Stimulated activated CD8-positive, alpha-beta memory T cell treated with anti-CD3 and anti-CD28 coated beads, Interleukin-12 subunit alpha, Interleukin-12 subunit beta, amount 100 ng/mL, for 1 hour (primary cell): ENCODE data around the gene BRME1.
"Not testable (repeated sequence)": the region's sequence is repeated elsewhere in the genome, so short reads cannot be mapped to it uniquely, and the experiment has no call there.

Source experiments
- DNase-seq: peaks from one replicate; pipeline ENCODE4 v3.0.0-alpha.2; 2020; ENCODE audit warnings: low read depth

The BRME1 gene

GRCh38 chr19:13865571-13866462, 40.1 kb downstream of the BRME1 start:
- no peak for DNase-seq

GRCh38 chr19:13864667-13865570, 41.0 kb downstream of the BRME1 start:
- DNase-seq = no peak

- no peak for DNase-seq
These were observed 41.8 kb downstream of the BRME1 start for GRCh38 chr19:13864046-13864666.

- peak; percentile 82 for DNase-seq
These were observed 44.0 kb downstream of the BRME1 start for GRCh38 chr19:13861714-13862531.

- no peak for DNase-seq
These were observed 44.6 kb downstream of the BRME1 start for GRCh38 chr19:13861392-13861713.

GRCh38 chr19:13860679-13861391, 45.1 kb downstream of the BRME1 start:
- no peak for DNase-seq

- no peak for DNase-seq
These were observed 46.5 kb downstream of the BRME1 start for GRCh38 chr19:13859361-13859880.

- no peak for DNase-seq
These were observed 49.4 kb downstream of the BRME1 start for GRCh38 chr19:13856497-13856896.

- not testable (repeated sequence) for DNase-seq
These were observed 53.7 kb downstream of the BRME1 start for GRCh38 chr19:13852171-13852707.

- DNase-seq = not testable (repeated sequence)
These were observed 54.2 kb downstream of the BRME1 start for GRCh38 chr19:13851734-13852114.

GRCh38 chr19:13850910-13851733, 54.8 kb downstream of the BRME1 start:
- DNase-seq = peak; percentile 63

GRCh38 chr19:13849991-13850909, 55.7 kb downstream of the BRME1 start:
- DNase-seq = no peak

- no peak for DNase-seq
These were observed 56.9 kb downstream of the BRME1 start for GRCh38 chr19:13848798-13849676.

GRCh38 chr19:13848340-13848677, 57.6 kb downstream of the BRME1 start:
- no peak for DNase-seq

- DNase-seq = peak; percentile 71
These were observed 58.2 kb downstream of the BRME1 start for GRCh38 chr19:13847407-13848339.
